ENCODE results near the gene MYL5. TPM values are rescaled to one million over a fixed set of nuclear protein-coding genes. Genes with fewer than 3 reads are reported as not detected.

Gene MYL5
- polyA plus RNA-seq, 3 donors: 4.2 to 12.6 (median 7.2) TPM

- H3K9me3 ChIP-seq (replicated peaks in 1 of 2; ENCODE audit: control insufficient read depth in 1 of 2, insufficient read depth in 1 of 2, low read length in 2 of 2): peaks cover 17 to 20% of the 10 kb centered on the region in 2 donors
- peaks cover 15 to 35% (median 23%) of the 10 kb centered on the region in 7 donors for H3K9me3 Mint-ChIP-seq
- no peaks in the 10 kb centered on the region for H3K4me1 ChIP-seq (ENCODE audit: control insufficient read depth in 1 of 2, insufficient read depth in 2 of 2, low read length in 2 of 2)
- no peaks in the 10 kb centered on the region for H3K36me3 ChIP-seq (replicated peaks in 1 of 2; ENCODE audit: control insufficient read depth in 1 of 2, insufficient read depth in 2 of 2, low read length in 2 of 2)
- H3K27ac Mint-ChIP-seq: no peak overlapping the region
- 94% methylated on average over 18 of the region's 22 CpGs for WGBS (ENCODE audit: insufficient coverage)
- intact Hi-C loops (cut with micrococcal nuclease): no loop called here
- no peak overlapping the region for H3K27ac ChIP-seq (ENCODE audit: low read depth in 1 of 2, low read length in 2 of 2)
- H3K36me3 Mint-ChIP-seq: no peaks in the 10 kb centered on the region
- DNase-seq: no peak
- H2AFZ ChIP-seq (ENCODE audit: insufficient read depth, low read depth, low read length, poor library complexity, severe bottlenecking): no peak overlapping the region
- no peak for TF ChIP-seq CTCF (IDR thresholded peaks at IDR 0.05)
- H3K4me3 ChIP-seq (replicated peaks in 1 of 3; ENCODE audit: low read depth in 2 of 3, low read length in 3 of 3): no peak overlapping the region
- no peak overlapping the region for H3K9ac ChIP-seq (ENCODE audit: insufficient read depth, low read length, poor library complexity, severe bottlenecking)
- peaks cover 7 to 16% (median 14%) of the 10 kb centered on the region in 3 donors for H3K27me3 Mint-ChIP-seq (ENCODE audit: low read depth in 3 of 3)
- H4K20me1 ChIP-seq (ENCODE audit: insufficient read depth, low read length): no peaks in the 10 kb centered on the region
- H3K4me2 ChIP-seq (replicated peaks; ENCODE audit: extremely low read depth, low read length, poor library complexity, severe bottlenecking): no peak overlapping the region
- H3K27me3 ChIP-seq (ENCODE audit: control insufficient read depth in 2 of 2, insufficient read depth in 2 of 2, low read length in 2 of 2): no peaks in the 10 kb centered on the region
- no peak overlapping the region for H3K4me3 Mint-ChIP-seq
- no peaks in the 10 kb centered on the region for H3K4me1 Mint-ChIP-seq
- no peaks in the 10 kb centered on the region for H3K79me2 ChIP-seq (ENCODE audit: insufficient read depth, low read length)
These were observed 38.3 kb upstream of the MYL5 start for GRCh38 chr4:635851-636627.

DNA sequence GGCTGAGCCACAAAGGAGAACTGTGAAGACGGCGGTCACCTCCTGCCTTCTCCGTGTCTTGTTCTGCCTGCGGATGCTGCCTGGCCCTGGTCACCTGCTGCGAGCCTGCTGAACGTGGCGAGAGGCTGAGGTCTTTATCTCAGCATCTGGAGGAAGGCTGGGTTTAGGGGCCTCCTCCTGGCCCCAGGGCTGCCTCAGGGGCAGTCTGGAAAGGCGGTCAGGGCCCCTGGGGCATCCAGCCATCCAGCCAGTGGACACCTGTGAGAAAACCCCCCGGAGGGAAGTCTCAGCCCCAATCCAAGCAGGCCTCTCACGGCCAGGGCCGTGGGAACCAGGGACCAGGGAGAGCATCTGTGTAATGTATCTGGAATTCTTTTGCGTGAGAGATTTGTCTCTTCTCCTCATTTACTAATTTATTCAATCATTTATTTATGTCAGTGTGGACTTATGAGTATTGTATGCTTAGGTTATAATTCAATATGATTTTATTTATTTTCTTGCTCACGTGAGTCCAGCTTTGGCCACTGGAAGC is 37.6 kb upstream of the MYL5 start:
- H3K36me3 ChIP-seq (replicated peaks in 1 of 2; ENCODE audit: control insufficient read depth in 1 of 2, insufficient read depth in 2 of 2, low read length in 2 of 2): no peaks in the 10 kb centered on the region
- no peaks in the 10 kb centered on the region for H3K79me2 ChIP-seq (ENCODE audit: insufficient read depth, low read length)
- WGBS (ENCODE audit: insufficient coverage): 92% methylated on average over 8 of the region's 13 CpGs
- no peak overlapping the region for H3K27ac Mint-ChIP-seq
- H3K36me3 Mint-ChIP-seq: no peaks in the 10 kb centered on the region
- DNase-seq: no peak
- no peak for TF ChIP-seq CTCF (IDR thresholded peaks at IDR 0.05)
- peaks cover 16 to 35% (median 25%) of the 10 kb centered on the region in 7 donors for H3K9me3 Mint-ChIP-seq
- H3K4me1 ChIP-seq (ENCODE audit: control insufficient read depth in 1 of 2, insufficient read depth in 2 of 2, low read length in 2 of 2): no peaks in the 10 kb centered on the region
- no peak overlapping the region for H3K4me3 ChIP-seq (replicated peaks in 1 of 3; ENCODE audit: low read depth in 2 of 3, low read length in 3 of 3)
- H4K20me1 ChIP-seq (ENCODE audit: insufficient read depth, low read length): no peaks in the 10 kb centered on the region
- intact Hi-C loops (cut with micrococcal nuclease): no loop called here
- H3K27me3 ChIP-seq (ENCODE audit: control insufficient read depth in 2 of 2, insufficient read depth in 2 of 2, low read length in 2 of 2): no peaks in the 10 kb centered on the region
- H3K4me1 Mint-ChIP-seq: no peaks in the 10 kb centered on the region
- peaks cover 22 to 23% of the 10 kb centered on the region in 2 donors for H3K9me3 ChIP-seq (replicated peaks in 1 of 2; ENCODE audit: control insufficient read depth in 1 of 2, insufficient read depth in 1 of 2, low read length in 2 of 2)
- no peak overlapping the region for H2AFZ ChIP-seq (ENCODE audit: insufficient read depth, low read depth, low read length, poor library complexity, severe bottlenecking)
- no peak overlapping the region for H3K27ac ChIP-seq (ENCODE audit: low read depth in 1 of 2, low read length in 2 of 2)
- H3K4me2 ChIP-seq (replicated peaks; ENCODE audit: extremely low read depth, low read length, poor library complexity, severe bottlenecking): no peak overlapping the region
- peaks cover 9 to 18% (median 14%) of the 10 kb centered on the region in 3 donors for H3K27me3 Mint-ChIP-seq (ENCODE audit: low read depth in 3 of 3)
- H3K4me3 Mint-ChIP-seq: no peak overlapping the region
- no peak overlapping the region for H3K9ac ChIP-seq (ENCODE audit: insufficient read depth, low read length, poor library complexity, severe bottlenecking)

Measured in CD14-positive monocyte (primary cell).